Stromal cell of bone marrow (primary cell): ENCODE measurements around the gene C17orf67.
"Not testable (repeated sequence)": the region's sequence is repeated elsewhere in the genome, so short reads cannot be mapped to it uniquely, and the experiment has no call there.

Experiments used
- DNase-seq: peaks from one replicate; pipeline ENCODE4 v3.0.0-alpha.2; 2012; ENCODE audit warnings: low read depth

The C17orf67 gene

DNA sequence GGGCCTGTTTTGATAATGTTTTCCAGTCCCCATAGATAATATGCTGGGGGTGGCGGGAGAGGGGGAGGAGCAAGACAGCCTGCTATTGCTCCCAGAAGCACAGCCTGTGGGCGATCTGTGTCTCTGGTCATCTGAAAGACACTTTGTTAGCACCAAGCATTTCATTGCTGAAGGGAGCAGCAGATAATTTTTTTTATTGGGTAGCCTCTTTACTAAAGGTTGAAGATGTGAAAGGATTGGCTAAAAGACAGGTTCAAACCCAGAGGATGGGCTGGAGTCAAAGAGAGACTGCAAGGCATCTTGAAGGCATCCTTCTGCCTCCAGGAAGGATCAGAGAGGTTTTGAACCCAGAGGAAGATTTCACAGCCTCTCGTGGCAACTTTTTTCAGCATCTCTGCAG lies 60.6 kb downstream of the C17orf67 start:
- no peak for DNase-seq

DNA sequence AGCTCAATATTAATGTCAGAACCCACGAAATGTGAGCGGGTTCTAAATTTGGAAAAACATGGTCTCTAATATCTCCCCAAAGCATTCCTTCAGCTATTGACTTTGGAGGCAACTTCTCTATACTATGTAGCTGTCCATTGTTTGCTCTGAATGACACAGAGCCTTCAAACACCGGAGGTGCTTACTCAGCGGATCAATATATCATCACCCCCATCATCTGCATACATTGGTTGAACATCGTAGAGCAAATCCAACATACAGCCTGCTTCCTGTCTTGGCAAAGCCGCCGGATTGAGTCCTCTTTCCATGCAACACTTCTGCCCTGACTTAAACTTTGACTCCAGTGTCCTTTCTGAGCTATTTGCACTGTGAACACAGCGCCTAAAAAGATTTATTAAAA lies 61.3 kb downstream of the C17orf67 start:
- DNase-seq: no peak

- DNase-seq: no peak
Measured at GRCh38 chr17:56771975-56772374, 61.7 kb downstream of the C17orf67 start.

DNA sequence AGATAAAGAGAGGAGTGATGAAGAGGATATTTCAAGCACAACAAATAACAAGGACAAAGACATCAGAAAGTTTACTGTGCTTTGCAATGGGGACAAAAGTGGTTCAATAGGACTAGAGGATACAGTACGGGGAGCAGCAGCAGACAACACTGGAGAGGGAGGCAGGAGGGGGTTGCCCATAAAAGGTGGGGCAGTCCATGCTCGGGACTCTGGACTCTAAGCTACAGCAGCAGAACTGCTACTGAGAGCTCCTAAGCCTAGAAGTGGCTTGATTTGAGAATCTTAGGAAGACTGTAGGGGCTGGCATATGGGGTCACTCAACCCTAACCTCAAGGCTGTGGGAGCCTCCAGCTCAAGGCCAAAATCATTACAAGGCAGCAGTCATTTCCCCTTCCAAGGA lies 62.2 kb downstream of the C17orf67 start:
- DNase-seq: no peak

DNA sequence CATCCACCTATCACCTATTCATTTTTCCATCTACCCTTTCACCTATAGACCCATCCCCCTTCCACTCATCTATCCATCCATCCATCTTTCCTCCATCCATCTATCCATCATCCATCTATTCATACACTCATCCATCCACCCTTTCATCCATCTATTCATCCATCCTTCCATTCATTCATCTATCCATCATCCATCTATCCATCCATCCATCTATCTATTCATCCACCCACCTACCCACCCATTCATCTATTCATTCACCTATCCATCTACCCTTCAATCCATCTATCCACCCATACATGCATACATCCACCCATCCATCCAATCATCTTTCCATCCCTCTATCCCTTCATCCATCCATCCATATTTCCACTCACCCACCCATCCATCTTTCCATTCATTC lies 63.3 kb downstream of the C17orf67 start:
- DNase-seq: no peak

DNA sequence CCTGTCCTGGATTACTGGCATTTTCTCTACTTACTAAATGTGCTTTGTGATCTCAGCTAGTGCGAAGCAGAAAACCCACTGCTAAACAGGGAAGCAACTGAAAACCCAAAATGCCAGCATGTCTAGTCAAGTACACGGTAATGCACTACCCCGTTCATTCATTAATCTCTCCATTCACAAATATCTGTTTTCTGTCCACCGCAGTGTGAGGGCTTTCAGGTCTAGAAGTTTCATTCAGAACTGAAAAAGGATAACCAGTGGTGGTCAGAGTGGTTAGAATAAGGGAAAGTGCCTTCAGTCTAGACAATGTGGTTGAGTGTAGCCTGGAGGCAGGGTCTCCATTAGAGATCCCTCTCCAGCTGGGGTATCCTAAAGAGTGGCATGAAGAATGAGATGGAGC lies 68.3 kb downstream of the C17orf67 start:
- DNase-seq: no peak

DNA sequence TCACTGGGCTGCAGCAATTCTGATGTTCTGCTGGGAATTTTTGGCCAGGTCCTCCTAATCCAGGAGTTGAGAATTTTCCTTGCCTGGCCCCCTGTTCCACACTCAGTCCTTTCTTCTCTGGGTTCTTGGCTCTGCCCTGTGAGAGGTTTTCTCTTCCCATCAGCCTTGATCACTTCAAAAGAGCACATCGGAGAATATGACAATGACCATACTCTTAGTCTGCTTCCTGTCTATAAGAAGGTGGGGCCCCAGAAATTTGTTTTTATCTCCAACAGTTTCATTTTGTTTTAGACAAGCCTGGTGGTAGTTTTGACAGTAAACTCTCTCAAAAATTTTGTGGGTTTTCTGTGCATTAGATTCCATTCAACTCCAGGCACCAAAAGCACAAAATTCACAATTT lies 70.7 kb downstream of the C17orf67 start:
- DNase-seq: no peak

- no peak for DNase-seq
Measured at GRCh38 chr17:56762144-56762543, 71.6 kb downstream of the C17orf67 start.

GRCh38 chr17:56761387-56761786 lies 72.3 kb downstream of the C17orf67 start:
- no peak for DNase-seq

- DNase-seq: not testable (repeated sequence)
Measured at GRCh38 chr17:56757611-56758010, 76.1 kb downstream of the C17orf67 start.

DNA sequence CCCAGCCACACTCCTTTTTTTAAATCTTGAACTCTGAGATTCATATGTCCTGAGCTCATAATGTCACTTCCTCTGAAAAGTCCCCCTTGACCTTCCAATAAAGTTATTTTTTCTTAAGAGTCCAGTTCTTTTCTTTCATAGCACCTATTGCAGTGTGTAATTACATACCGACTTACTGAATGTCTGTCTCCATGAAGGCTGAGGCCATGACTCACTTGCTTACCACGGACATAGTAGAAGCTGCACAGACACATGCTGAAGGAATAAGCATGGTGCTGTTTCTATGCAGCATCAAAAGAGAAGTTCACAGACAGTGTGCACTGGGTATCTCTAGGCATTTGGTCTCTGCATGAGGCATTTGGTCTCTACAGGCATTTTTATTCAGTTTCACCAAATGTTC lies 77.2 kb downstream of the C17orf67 start:
- DNase-seq: peak; percentile 58

- DNase-seq: no peak
Measured at GRCh38 chr17:56755310-56755709, 78.4 kb downstream of the C17orf67 start.

DNA sequence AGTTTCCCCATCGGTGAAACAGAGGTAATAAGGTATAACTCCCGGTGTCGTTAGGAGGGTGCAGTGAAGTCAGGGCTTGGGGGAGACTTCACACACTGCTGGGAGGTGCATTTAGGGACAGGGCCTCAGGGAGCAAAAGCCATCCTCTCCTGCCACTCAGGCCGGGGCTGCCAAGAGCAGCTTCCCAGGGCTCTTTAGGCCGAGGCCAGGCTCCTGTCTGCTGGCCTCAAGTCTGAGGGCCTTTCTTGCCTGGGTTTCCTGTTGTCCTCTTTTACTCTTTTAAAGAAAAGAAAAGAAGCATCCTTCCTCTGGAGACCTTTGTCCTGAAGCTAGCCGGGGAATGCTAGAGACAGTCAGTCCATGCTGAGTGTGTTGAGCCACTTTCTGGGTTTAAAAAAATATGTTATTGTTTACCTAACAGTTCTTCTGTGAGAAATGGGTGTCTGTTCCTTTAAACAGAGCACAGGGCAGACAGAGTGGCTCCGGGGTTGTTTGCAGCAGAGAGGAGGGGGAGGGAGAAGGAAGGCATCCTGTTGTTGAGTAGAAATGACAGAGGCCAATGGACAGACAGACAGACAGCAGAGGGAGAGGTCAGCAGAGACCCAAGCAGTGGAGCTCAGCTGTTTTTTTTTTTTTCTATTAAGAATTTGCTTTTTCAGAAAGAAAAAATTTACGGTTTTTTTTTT lies 79.1 kb downstream of the C17orf67 start:
- no peak for DNase-seq

DNA sequence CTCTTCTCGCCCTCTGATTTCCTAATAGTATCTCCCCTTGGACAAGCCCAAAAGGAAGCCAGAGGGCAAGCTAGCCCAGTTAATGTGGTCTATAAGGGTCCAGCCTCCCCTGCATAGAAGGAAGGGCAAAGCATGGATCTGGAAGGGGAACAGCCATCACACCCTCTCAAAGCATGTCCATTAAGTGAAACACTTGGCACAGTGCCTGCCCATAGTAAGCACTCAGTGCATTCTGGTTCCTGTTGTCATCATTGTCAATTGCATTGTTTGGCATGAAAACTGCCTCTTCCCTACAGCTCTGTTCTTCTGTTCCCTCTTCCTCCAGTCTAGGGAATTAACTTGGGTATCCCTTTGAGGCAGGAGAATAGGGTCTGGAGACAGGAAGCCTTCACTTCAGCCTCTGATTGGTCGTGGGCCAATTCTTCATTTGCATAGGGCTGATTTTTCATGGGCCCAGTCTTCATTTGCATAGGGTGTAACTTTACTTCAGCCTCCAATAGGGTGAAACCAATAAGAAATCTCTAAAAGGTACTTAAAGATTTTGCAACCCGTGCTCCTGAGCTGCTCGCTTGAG lies 81.4 kb downstream of the C17orf67 start:
- no peak for DNase-seq

DNA sequence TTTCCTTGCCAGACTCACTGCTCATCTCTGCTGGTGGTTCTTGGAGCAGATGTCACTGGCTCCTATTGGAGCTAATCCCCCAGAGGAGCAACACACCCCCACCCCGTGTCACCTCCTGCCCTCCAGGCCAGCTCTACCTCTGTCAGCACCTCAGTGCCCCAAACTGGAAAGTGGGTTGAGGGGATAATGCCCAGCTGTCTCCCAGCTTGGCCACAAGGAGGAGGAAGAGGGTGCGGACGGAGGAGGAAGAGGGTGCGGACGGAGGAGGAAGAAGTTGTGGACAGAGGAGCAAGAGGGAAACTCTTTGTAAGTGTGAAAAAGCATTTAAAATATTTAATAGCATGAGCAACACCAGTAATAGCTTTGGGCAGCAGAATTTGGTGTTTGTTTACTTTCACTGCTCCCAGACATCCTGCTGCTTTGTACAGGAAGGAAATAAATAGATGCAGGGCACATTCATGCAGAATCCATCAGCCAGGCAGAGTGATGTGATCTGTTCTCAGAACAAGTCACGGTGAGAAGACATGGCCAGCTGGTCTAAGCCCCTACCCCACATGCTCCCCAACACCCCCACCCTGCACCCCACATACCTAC lies 82.5 kb downstream of the C17orf67 start:
- no peak for DNase-seq

DNA sequence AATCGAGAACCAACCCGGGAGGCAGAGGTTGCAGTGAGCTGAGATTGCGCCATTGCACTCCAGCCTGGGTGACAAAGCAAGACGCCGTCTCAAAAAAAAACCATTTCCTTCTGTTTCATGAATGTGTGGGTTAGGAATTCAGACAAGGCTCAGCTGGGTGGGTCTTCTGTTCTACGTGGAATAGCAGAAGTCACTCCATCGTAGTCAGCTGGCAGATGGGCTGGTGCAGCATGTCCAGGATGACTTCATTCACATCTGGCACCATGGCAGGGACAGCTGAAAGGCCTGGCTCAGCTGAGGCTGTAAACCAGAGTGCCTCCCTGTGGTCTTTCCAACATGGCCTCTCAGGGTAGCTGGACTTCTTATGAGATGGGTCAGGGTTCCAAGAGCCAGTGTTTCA lies 89.0 kb downstream of the C17orf67 start:
- DNase-seq: no peak

GRCh38 chr17:56742601-56743000 lies 91.1 kb downstream of the C17orf67 start:
- no peak for DNase-seq
